AG20443 (cell line): Measurements from ENCODE around the gene OLIG1.

Experiments
- DNase-seq: peaks from one replicate; pipeline ENCODE4 v3.0.0; 2012; ENCODE audit warnings: low spot score, mixed read lengths

The OLIG1 gene

DNA sequence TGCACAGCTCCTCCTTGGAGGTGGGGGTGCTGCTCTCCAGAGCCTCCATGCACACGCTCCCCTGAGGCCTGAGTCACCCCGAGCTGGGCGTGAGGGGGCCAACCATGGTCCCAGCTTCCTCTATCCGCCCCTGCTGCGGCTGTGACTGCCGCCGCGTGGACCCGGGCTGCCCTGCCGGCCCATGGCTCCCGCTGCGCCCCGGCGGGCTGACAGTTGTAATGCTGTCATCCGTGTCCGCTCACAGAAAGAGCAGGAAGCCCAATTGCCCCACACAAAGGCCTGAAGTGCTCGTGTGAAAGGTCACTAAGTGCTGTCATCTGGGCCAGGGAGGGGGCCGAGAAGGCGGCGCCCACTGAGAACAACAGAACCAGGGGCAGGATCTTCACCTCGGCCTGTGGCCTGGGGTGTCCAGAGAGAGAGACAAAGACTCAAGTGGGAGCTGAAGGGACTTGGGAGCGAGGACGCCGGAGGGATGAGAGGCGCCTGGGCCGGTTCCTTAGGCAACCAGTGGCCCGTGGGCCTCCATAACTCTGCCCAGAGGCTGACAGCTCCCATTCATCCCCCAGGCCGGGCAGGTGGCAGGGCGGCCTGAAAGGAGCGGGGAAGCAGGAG is 31.5 kb downstream of the OLIG1 start:
- no peak for DNase-seq

DNA sequence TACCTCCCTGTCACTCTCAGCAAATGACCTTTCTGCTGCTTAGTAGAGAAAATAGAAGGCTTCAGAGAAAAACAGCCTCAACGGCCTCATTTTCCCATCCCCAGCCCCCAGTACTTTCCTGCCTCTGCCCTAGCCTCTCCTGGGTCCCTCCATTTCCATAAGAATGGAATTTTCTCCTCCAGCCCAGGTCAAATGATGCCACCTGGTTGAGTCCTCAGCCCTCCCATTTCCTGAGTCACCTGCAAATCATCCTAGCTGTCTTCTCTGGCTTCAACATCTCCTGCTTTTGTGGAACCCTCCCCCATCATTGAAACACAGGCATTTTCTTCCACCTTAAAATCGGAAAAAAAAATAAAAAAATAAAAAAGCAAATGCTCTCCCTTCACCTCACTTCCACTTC is 35.1 kb downstream of the OLIG1 start:
- no peak for DNase-seq

DNA sequence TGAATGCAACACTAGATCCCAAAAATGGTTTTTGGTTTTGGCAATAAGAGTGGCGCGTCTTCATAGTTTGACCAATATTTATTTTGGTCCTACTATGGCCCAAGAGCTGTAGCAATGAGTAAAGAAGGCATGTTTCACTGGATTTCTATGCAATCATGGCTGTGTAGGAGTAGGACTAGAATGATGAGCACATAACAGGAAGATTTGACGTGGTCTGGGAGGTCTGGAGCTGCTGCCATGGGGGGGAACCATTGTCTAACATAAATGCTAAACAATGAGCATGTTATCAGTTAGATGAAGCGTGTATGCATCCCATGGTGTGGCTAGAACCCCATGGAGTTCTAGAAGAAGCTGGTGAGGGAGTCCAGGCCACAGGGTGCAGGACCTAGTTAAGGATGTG is 38.3 kb downstream of the OLIG1 start:
- no peak for DNase-seq

DNA sequence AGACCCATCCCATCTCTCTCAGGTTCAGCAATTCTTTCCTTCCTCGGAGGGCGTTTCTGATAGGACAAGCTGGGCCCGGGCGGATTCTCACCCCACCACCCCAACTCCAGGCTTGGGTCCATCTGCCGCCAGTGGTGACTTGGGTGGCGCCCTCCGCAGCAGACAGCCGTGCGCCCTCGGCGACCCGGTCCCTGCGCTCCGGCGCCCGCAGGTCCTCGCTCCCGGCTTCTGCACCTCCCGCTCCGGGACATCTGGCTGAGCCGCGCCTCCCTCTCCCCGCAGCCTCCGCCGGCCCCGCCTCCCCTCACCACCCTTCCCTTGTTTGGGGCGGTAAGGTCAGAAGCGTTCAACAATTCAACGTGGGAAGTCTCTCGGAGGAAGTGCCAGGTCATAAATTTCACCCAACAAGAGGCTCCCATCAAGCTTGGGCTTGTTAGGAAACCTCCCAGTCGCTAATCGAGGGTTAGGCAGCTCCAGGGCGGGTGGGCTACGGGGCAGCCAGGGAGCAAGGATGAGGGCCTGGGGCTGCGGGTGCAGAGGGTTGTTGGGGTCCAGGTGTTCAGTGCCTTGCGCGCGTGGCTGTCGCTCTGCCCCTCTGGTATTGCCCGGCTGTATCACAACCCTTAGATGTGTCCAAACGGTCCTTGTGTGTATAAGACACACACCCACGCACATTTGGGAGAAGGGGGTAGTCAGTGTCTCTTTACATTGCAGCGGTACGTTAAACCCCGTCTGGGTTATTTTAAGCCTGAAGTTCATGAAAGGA is 39.8 kb downstream of the OLIG1 start:
- no peak for DNase-seq

DNA sequence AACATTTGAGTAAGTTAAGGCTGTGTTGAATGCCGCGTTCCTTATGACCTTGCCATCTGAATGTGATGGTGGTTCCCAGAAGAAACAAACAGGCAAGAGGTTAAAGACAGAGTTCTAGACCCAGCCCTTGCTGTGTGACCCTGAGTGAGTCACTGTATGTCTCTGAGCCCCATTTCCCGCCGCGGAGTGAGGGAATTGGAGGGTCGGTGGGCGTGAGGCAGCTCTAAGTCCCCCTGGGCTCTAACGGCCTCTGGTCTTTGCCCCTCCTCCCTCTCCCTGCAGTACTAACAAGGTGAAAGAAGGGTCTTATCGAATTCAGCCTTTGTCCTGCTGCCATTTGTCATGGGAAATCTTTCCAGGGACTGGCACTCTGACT is 40.4 kb downstream of the OLIG1 start:
- no peak for DNase-seq

DNA sequence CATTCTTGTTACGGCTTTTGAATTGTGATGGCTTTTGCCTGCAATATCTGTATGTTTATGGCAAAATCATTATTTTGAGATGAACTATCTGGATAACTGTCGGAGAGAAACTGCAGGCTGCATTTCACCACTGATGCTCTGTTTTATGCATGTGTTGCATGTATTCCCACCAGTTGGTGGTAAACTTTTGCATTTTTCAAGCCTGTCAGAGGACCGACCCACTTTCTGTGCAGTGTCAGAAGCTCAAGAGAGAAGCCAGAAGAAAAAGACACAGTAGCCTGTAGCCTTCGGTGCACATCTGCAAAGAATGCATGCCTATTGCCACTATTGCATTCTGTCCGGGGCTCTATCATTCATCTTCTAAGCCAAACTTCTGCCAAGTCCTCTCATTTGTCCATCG is 41.6 kb downstream of the OLIG1 start:
- DNase-seq, result no peak

DNA sequence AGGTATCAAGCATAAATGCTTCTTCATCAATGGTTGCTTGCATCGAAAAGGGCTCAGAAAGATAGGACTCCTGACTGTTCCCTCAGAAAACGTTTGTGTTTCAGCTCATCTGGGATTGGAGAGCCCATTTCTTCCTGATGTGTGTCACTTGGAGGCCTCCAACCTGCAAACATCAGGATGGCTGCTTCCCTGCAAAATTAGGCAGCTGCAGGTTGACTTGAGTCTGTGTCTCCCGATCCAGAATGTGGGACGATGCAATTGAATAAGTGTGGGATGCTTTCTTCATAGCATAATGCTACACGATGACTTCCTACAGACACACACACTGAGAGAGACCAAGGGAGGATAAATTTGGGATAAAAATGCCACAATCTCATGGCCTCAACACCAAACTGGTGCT is 42.2 kb downstream of the OLIG1 start:
- DNase-seq, result no peak

DNA sequence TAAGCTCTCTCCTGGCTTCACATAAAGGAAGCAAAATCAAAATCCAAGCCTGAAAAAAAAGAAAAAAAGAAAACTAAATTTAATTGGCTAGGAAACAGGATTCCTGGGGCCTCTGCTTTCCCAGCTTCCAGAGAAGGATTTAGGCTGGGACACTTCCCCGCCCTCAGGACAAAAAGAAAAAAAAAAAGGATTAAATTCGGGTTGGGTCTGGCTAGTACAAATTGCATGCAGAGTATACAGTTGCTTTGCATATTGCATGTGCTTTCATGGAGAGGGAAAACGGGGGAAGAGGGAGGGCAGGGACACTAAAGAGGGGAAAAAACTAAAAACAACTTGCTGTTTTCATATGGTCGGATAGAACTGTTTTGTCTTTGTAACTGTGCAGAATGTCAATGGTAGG is 42.7 kb downstream of the OLIG1 start:
- DNase-seq, result no peak

DNA sequence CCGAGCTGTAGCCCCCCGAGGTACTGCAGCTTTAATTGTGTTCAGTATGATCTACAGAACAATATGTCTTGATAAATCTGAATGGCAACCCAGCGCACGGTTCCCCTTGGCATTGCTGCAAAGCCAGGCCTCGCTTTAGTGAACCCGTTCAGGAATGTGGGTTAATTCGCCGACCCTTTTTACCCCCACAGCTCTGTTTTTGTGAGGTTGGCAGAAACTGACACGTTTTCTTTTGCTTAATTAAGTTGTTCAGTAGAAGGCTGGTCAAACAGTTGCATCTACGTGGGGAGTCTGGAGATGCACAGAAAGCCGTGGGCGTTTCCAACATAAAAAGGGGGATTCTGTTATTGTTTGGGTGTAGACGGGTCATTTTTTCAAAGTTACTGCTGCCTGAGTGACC is 43.2 kb downstream of the OLIG1 start:
- DNase-seq, result no peak

DNA sequence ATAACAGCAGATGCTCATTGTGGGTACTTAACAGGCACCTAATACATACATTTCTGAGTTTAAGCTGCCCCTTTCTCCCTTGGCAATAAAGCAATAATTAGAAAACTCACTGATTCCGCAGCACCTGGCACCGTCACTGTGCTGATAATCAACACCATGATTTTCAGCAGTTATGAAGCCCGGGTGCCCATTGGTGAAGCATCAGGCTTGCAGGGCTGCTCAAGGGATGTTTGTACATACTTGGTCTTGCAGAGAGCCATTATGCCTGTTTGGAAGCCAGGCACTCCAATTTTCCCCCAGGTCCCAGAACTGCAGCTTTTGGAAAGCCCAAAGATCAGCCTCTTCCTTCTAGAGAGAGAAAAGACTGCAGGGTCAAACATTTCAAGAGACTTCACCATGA is 44.3 kb downstream of the OLIG1 start:
- no peak for DNase-seq

DNA sequence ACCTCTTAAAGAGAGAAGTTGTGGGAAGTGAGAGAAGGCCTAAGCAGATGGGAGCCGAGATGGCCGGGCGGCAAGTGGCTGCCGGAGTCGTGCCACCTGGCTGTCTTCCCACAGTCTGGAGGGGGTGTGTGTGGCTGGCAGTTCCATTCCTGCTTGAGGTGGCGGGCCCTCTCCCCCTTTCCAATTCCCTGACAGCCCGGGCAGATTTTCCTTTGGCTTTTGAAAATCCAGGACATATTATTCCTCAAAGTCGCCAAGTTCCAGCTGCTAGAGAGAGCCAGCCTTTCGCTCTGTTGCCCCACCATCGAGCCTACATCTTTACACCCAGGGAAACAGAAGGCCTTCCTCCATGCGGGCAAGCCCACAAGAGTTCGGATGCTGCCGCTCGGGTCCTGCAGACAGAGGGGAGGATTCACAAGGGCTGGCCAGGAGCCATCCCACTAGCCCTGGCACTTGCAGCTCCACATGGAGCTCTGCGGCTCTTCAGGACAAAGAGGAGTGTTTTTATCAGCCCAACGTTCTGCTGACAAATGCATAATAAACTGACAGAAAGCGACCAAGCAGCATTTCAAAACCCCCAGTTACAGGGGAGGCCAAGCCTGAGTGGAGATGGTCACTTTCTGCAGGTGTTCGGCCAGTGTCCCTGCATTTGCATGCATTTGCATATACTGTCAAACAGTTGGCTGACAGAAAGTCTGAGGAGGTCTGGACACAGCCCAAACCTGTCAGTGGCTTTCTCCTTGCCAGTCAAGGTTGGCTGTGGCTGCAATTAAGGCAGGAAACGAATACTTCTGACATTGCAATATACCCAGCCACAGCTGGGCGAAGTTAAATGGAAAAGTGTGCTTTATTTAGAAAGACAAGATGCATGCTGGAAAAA is 45.9 kb downstream of the OLIG1 start:
- DNase-seq, result no peak

DNA sequence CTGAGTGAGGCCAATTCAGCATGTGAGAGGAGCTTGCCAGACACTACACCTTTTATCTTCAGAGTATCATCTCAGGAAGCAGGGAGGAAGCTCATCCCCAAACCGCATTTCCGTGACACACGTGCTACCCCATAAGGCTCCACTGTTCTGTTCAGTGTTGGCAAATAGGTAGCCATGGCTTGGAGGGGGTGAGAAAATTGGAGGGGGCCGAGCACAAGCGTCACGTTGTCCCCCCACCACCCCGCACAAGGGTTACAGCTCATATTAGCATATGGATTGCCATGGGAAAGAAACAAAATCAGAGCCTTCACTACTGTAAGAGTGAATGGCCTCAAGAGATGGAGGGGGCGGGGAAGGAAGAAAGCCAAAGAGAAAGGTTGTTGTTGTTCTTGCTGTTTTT is 46.7 kb downstream of the OLIG1 start:
- no peak for DNase-seq

DNA sequence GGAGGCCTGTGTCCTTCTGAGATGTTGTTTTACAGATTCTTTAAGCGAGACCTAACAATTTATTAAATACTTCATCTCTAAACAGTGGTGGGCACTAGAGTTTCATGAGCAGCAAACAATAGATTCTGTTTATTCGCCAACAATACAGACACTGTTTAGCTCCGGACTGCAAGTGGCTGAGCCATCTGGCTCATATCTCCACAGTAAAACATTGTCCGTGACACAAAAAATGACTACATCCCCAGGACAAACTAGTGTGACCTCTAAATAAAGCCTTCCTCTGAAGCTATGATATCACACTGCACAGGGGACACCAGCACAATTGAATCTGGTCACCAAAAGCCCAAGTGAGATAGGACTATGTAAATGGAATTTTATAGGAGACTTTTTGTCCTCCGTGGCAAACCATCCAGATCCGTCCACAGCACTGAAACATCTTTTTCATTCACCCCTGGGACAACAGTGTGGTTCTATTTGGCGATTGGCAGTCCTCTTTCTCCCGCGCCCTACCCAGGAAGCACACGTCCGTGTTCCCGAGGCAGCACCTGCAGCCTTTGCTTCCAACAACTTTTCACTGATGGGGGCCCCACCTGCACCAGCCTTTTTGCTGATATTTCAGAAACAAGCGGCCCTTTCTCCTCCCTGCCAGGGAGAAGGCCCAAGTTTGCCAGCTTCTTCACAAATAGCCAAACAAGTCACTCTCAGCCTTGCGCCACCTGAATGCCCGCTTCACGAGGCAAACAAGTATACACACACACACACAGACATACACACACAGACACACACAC is 47.4 kb downstream of the OLIG1 start:
- no peak for DNase-seq
